GM21717 (cell line): ENCODE results near the gene DYNLRB1.

ENCODE experiments used
- ATAC-seq: cut with Tn5 transposase; IDR thresholded peaks from one replicate; pipeline ENCODE4 v1.9.1; 2021; ENCODE audit warnings: mild to moderate bottlenecking, moderate library complexity; ENCODE audit not compliant: unreplicated experiment

The DYNLRB1 gene

DNA sequence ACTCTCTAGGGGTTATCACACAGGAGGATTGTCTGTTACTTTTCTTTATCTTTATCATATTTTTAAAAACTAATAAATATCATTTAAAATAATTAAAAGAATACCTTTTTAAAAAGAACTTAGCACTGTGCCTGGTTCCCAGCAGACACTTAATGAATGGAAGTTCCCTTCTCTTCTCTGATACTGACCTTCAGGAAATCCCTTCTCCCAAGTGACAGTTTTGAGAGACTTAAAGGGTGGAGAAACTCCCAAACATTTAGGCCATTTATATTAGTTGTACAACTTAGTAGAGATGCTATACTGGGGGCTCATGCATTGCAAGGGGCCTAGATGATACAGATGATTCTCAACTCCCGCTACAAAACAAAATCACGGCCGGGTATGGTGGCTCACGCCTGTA is 60.8 kb downstream of the DYNLRB1 start:
- ATAC-seq, result no peak

DNA sequence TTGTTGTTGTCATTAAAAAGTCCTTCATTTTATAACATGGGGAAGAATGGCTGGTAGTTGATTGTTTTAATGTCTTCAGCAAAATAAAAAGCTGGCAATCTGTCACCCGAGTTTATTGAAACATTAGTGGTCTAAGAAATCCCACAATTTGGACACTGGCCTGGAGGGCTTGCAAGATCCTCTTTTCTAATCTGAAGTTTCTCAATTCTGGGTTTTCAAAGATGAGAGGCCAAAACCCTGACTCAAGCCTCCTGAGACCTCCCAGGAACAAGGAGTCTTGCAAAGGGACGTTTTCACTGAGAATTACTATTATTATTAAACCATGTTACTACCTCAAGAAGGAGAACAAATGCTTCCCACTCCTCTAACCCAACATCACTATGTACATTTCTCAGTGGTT is 61.8 kb downstream of the DYNLRB1 start:
- no peak for ATAC-seq

DNA sequence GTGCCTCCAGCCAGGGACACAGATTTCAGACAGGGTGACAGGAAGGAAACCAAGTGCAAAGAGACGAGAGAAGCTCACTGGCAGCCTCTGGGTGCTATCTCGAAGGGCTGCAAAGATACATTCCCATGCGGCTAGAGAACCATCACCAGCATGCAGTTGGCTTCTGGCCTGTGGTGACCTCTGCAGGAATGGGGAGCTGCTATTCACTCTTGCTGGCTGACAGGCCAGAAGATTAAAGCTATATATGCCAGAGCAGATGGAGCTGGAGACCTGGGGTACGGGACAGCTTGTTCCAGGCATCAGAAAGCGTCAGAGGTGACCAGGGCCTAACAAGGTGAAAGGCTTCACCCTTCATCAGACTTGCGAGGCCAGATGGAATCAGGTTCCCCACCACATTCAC is 62.3 kb downstream of the DYNLRB1 start:
- no peak for ATAC-seq

DNA sequence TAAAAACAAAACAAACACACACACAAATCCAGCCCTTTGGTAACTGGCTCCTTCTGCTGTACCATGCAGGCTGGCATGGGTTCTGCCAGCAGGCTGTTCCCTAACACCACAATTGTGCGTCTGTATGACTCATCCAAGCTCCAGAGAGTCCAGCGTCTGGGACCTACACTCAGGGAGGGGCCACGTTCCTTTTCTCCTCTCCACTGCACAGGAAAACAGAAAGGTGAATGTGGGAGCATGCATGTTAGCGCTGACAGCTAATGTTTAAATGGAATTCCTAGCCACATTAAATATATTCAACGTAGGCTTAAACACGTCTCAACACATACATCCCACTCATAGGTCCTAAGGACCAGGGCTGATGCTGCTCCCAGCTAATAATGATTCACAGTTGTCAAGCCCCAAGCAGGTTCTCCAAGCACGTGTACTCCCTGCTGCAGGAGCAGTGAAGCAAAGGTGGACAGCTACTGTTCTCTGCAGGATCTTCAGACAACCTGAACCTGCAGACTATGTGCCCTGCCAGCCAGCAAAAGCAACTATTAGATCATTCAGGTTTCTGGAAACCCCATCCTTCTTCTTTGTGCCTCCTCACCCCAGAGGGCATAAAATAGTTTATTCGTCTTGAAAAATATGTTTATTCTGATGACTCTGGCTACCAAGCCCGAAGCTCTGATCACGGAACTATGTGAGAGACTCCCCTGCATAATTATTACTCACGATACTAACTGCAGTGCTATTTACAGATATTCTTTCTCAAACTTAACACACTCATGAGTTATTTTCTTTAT is 63.2 kb downstream of the DYNLRB1 start:
- no peak for ATAC-seq

DNA sequence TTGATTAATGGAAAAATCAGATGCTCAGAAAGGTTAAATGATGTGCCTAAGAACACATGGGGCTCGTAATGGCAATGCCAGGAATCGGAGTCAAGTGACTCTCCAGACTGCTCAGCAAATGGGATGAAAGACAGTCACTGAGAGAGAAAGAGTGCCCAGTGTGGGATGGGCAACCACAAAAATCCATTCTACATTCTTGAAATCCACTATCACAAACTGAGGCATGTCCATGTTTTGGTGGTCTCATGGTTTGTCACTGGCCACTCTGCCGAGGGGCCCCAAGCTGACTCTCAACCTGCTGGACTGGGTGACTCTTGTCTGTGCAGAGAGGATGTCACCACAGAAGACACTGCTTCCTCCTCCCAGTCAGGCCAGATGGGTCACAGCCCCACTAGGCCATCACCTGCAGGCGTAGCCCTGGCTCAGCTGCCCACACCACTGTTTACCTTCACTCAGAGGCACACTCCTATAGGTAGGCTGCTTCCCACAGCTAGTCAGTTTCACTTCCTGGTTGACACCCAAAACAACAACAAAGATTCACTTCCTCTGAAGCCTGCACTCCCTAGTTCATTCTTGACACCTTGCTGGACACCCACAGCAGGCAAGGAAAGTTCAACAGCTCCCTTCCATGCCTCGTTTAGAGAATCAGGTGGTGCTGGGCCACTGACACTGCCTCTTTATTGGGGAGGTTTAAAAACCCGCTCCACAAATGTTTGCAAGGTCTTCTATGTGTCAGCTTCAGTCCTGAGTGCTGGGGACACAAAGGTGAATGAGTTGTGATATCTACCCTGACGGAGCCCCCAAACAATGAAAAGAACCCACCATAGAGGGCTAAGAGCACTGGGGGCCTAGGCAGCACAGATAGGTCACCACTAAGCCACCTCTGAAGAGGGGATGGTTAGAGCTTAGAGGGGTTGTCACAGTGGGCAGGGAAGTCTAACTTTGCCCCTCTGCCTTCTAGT is 64.0 kb downstream of the DYNLRB1 start:
- no peak for ATAC-seq

DNA sequence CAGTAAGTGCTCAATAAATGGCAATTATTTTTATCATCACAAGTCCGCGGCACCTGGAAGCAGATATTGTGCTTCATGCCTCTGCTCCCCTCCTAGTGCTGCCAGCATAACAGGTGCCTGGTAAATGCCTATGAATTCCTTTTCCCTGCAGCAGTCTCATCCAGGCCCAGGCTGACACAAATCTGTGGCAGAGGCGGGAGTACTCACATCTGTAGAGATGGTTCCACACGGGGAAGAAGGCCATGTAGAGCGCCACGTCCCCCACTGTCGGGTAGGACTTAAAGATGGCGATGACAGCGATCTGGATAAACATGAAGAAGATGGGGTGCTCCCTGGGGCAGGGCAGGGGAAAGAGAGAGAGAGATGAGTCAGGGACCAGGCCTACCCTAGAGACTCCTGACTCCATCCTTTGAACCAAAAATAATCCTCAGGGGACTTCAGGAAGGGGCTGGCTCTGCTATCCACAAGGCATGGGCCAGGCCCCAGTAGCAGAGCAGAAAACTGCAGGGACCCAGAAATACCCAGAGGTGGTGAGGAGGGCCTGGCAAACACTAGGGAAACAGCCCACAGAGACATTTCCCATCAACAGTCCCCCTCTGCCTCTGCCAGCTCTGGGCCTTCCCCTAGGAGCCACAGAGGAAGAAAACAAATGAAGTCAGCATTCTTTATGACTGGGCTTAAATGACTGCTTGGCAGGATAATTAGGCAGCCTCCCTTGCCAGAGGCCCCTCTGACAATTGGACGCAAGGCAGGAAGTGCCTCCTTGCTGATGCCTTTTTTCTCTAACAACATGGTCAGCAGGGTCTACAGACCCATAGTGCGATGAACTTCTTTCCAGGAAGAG is 65.3 kb downstream of the DYNLRB1 start:
- no peak for ATAC-seq

DNA sequence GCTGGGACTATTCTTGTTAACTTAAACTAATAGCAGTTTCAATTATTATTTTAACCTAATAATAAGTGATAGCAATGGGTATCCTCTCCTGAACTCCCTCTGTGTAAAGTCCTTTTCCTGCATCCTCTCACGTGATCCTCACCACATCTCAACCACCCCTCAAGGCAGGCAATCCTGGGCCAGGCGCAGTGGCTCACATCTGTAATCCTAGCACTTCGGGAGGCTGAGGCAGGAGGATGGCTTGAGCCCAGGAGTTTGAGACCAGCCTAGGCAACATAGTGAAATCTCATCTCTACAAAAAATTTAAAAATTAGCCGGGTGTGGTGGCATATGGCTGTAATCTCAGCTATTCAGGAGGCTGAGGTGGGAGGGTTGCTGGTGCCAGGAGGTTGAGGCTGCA is 66.0 kb downstream of the DYNLRB1 start:
- ATAC-seq, result no peak

DNA sequence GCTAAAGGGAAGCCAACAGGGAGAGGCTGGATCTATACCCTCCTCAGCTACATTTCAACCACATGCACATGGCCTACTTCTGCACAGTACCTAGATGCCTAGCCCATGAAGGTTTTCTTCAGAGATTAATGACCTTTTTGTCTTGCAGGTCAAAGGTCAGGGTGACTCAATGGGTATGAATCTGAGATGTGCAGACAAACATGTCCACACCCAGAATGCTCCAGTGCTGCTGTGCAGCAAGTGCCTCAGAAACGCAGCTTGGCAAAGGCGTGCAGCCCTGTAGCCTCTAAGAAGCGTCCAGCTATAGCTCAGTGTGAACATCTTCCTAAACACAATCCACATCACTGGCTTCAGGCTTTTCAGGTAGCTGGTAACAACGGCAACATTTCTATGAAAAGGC is 66.7 kb downstream of the DYNLRB1 start:
- ATAC-seq, result no peak

DNA sequence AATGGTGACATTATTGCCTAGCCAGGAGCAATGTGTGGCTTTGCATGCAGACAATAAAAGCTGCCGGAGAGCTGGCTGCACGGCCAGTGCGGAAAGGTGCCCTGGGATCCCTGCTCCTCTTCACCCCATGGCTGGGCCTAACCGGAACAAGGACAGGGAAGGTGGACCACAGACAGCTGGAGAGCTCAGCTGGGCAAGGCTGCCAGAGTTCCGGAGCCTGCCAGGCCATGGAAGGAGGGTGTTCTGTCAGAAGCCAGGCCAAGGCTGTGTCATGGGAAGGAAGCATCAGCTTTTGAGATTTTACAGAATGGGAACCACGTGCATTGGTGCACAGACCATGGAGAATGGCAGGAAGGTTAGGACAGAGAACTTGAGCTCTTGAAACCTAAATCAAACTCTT is 67.3 kb downstream of the DYNLRB1 start:
- ATAC-seq, result no peak

DNA sequence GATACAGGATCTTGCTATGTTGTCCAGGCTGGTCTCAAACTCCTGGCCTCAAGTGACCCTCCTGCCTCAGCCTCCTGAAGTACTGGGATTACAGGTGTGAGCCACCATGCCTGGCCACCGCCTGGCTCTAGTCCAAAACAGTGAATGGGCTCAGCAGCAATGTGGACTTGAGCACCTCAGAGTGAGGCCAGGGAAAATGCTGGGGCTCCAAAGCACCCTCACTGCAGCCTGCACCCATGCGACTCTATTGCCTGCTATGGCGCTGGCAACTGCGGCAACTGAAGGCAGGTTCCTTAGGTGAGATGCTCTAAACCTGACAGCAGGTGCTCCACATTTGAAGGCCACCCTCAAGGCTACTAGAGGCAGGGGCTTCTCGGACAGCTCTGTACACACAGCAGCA is 68.8 kb downstream of the DYNLRB1 start:
- no peak for ATAC-seq

DNA sequence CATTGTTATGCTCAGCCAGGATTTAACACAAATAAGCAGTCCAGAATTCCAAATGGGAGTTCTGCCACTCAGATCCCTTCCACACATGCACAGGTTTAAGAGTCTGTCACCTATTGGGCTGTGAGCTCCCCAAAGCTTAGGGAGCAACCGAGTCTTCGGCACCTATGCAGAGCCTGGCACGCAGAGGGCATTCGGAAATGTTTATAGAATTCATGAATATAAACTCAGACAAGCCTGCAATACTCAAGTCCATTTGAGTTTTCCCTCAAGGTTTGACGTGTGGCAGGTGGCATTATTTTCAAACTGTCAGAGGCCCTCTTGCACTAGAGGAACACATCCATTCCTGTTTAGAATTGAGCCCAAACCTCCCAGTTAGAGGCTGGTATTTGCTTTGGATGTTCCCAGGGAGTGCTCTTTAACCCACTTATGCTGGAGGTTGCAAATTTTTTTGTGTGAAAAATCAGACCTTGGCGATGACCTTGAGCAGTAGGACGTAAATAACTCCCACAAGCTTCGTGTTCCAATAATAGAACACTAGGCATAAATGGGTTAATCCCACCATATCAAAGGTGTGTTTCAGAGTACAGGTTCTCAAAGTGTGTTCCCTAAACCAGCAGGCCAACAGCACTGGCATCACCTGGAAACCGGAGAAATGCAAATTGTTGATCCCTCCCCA is 70.4 kb downstream of the DYNLRB1 start:
- no peak for ATAC-seq
